H9 (cell line): ENCODE results near the gene MSTO1. TPM values are rescaled to one million over a fixed set of nuclear protein-coding genes. Genes with fewer than 3 reads are reported as not detected.

Source experiments
- DNase-seq: peaks from one replicate; pipeline ENCODE4 v3.0.0-alpha.2; 2017
- H2AFZ ChIP-seq: one replicate; pipeline ENCODE4 v1.6.1; 2013; ENCODE audit warnings: mild to moderate bottlenecking, low read length, control low read depth, moderate library complexity
- H2AK5ac ChIP-seq: 2 replicates; pipeline ENCODE4 v1.6.1; 2013; ENCODE audit warnings: low read length, control low read depth, mixed read lengths; ENCODE audit not compliant: insufficient read length
- H2BK120ac ChIP-seq: one replicate; pipeline ENCODE4 v1.6.1; 2013; ENCODE audit warnings: low read depth, mild to moderate bottlenecking, low read length, control low read depth, inconsistent platforms; ENCODE audit not compliant: poor library complexity, severe bottlenecking
- H2BK12ac ChIP-seq: 2 replicates; pipeline ENCODE4 v1.6.1; 2013; ENCODE audit warnings: low read length, control low read depth, mixed read lengths, low read depth; ENCODE audit not compliant: insufficient read length
- H2BK15ac ChIP-seq: 2 replicates; pipeline ENCODE4 v1.6.1; 2013; ENCODE audit warnings: low read depth, low read length, control low read depth
- H2BK20ac ChIP-seq: one replicate; pipeline ENCODE4 v1.6.1; 2013; ENCODE audit warnings: low read depth, mild to moderate bottlenecking, low read length, control low read depth, inconsistent platforms; ENCODE audit not compliant: poor library complexity, severe bottlenecking
- H2BK5ac ChIP-seq: 2 replicates; pipeline ENCODE4 v1.6.1; 2013; ENCODE audit warnings: low read length, control low read depth, mixed read lengths; ENCODE audit not compliant: insufficient read length
- H3K14ac ChIP-seq: 2 replicates; pipeline ENCODE4 v1.6.1; 2013; ENCODE audit warnings: low read length, control low read depth; ENCODE audit not compliant: insufficient read depth
- H3K18ac ChIP-seq: 2 replicates; pipeline ENCODE4 v1.6.1; 2013; ENCODE audit warnings: low read depth, mild to moderate bottlenecking, mixed read lengths, low read length, control low read depth; ENCODE audit not compliant: insufficient read length
- H3K23ac ChIP-seq: 2 replicates; pipeline ENCODE4 v1.6.1; 2013; ENCODE audit warnings: low read length, control low read depth, mixed read lengths, low read depth; ENCODE audit not compliant: insufficient read length
- H3K23me2 ChIP-seq: 2 replicates; pipeline ENCODE4 v1.6.1; 2013; ENCODE audit warnings: low read depth, mild to moderate bottlenecking, mixed read lengths, low read length, control low read depth; ENCODE audit not compliant: insufficient read length, poor library complexity, severe bottlenecking
- H3K27ac ChIP-seq: 2 replicates; pipeline ENCODE4 v1.5.1; 2013; ENCODE audit warnings: low read length, control low read depth, mixed read lengths, low read depth; ENCODE audit not compliant: insufficient read length
- H3K27me3 ChIP-seq: 2 replicates; pipeline ENCODE4 v1.6.1; 2013; ENCODE audit warnings: low read length, control low read depth, inconsistent platforms; ENCODE audit not compliant: insufficient read depth
- H3K4ac ChIP-seq: 2 replicates; pipeline ENCODE4 v1.6.1; 2013; ENCODE audit warnings: low read depth, mild to moderate bottlenecking, control low read depth, inconsistent platforms, low read length, moderate library complexity
- H3K4me1 ChIP-seq: 2 replicates; pipeline ENCODE4 v1.6.1; 2013; ENCODE audit warnings: low read length, control low read depth, inconsistent platforms; ENCODE audit not compliant: insufficient read depth
- H3K4me2 ChIP-seq: 2 replicates; pipeline ENCODE4 v1.6.1; 2013; ENCODE audit warnings: low read length, control low read depth, mixed read lengths; ENCODE audit not compliant: insufficient read length, insufficient read depth
- H3K56ac ChIP-seq: 2 replicates; pipeline ENCODE4 v1.6.1; 2013; ENCODE audit warnings: low read depth, mild to moderate bottlenecking, mixed read lengths, low read length, control low read depth; ENCODE audit not compliant: insufficient read length
- H3K79me1 ChIP-seq: 2 replicates; pipeline ENCODE4 v1.6.1; 2013; ENCODE audit warnings: low read depth, mild to moderate bottlenecking, moderate library complexity, low read length, control low read depth, inconsistent platforms; ENCODE audit not compliant: insufficient read depth, poor library complexity, severe bottlenecking
- H3K79me2 ChIP-seq: 2 replicates; pipeline ENCODE4 v1.6.1; 2013; ENCODE audit warnings: low read length, control low read depth, inconsistent platforms; ENCODE audit not compliant: insufficient read depth
- H3K9ac ChIP-seq: 2 replicates; pipeline ENCODE4 v1.6.1; 2013; ENCODE audit warnings: low read length, control low read depth, mixed read lengths; ENCODE audit not compliant: insufficient read length; ENCODE audit errors: extremely low read depth
- H3K9me3 ChIP-seq: one replicate; pipeline ENCODE4 v1.6.1; 2013; ENCODE audit warnings: low read depth, low read length, inconsistent platforms; ENCODE audit not compliant: control insufficient read depth
- H3T11ph ChIP-seq: one replicate; pipeline ENCODE4 v1.6.1; 2013; ENCODE audit warnings: mild to moderate bottlenecking, low read length, control low read depth, inconsistent platforms
- H4K20me1 ChIP-seq: one replicate; pipeline ENCODE4 v1.6.1; 2013; ENCODE audit not compliant: control insufficient read depth, insufficient read length, insufficient read depth
- H4K5ac ChIP-seq: 2 replicates; pipeline ENCODE4 v1.6.1; 2013; ENCODE audit warnings: low read depth, mild to moderate bottlenecking, mixed read lengths, low read length, control low read depth; ENCODE audit not compliant: insufficient read length
- H4K8ac ChIP-seq: replicated peaks from 2 replicates; pipeline ENCODE4 v1.6.1; 2013; ENCODE audit warnings: low read length, control low read depth, mixed read lengths, low read depth; ENCODE audit not compliant: insufficient read length
- H4K91ac ChIP-seq: 2 replicates; pipeline ENCODE4 v1.6.1; 2013; ENCODE audit warnings: low read depth, mild to moderate bottlenecking, moderate library complexity, mixed read lengths, low read length, control low read depth; ENCODE audit not compliant: insufficient read length
- H3K27ac Mint-ChIP-seq, 3 experiments: 2 replicates in 2 of 3; 3 replicates in 1 of 3; pipeline ENCODE4 v1.8.0; 2020 to 2021; ENCODE audit warnings: mixed read lengths in 3 of 3, mild to moderate bottlenecking in 1 of 3, moderate library complexity in 1 of 3
- H3K27me3 Mint-ChIP-seq: 2 replicates; pipeline ENCODE4 v1.8.0; 2021; ENCODE audit warnings: low read depth, mild to moderate bottlenecking, moderate library complexity, mixed read lengths
- H3K36me3 Mint-ChIP-seq, 3 experiments: 2 replicates in 2 of 3; 3 replicates in 1 of 3; pipeline ENCODE4 v1.8.0; 2020 to 2021; ENCODE audit warnings: low read depth in 3 of 3, mixed read lengths in 3 of 3; ENCODE audit not compliant: insufficient read depth in 1 of 3
- H3K4me1 Mint-ChIP-seq, 2 experiments: 2 replicates each; pipeline ENCODE4 v1.8.0; 2020; ENCODE audit warnings: mixed read lengths in 2 of 2
- H3K4me3 Mint-ChIP-seq, 2 experiments: 2 replicates in 1 of 2; 3 replicates in 1 of 2; pipeline ENCODE4 v1.8.0; 2020 to 2021; ENCODE audit warnings: mild to moderate bottlenecking in 2 of 2, mixed read lengths in 2 of 2, moderate library complexity in 1 of 2
- H3K9me3 Mint-ChIP-seq, 2 experiments: 2 replicates in 1 of 2; 3 replicates in 1 of 2; pipeline ENCODE4 v1.8.0; 2020; ENCODE audit warnings: mild to moderate bottlenecking in 2 of 2, mixed read lengths in 2 of 2, moderate library complexity in 1 of 2
- whole genome bisulfite sequencing: extraction: QIAGEN DNeasy Blood & Tissue Kit; methylation state at CpG from one replicate; pipeline ENCODE4 v1.1.7; 2013; ENCODE audit warnings: missing lambda C conversion rate, low lambda C conversion rate, mixed read lengths; ENCODE audit not compliant: insufficient read length; ENCODE audit errors: extremely low coverage; 5-methylcytosine and 5-hydroxymethylcytosine counted together
- total RNA-seq: library from RNA; stranded (reverse); gene quantifications from 2 replicates; pipeline ENCODE4 v1.2.1, GENCODE V29; 2021
- TF ChIP-seq, protein P1 (sequence below): fragments of 200-600 bp; sonication (generic); conservative IDR thresholded peaks from 3 replicates; pipeline ENCODE4 v1.8.0; 2021; ENCODE audit warnings: antibody characterized with exemption, mild to moderate bottlenecking

The MSTO1 gene
- total RNA-seq, 1 experiment from 2014 or later = 96.2 TPM

DNA sequence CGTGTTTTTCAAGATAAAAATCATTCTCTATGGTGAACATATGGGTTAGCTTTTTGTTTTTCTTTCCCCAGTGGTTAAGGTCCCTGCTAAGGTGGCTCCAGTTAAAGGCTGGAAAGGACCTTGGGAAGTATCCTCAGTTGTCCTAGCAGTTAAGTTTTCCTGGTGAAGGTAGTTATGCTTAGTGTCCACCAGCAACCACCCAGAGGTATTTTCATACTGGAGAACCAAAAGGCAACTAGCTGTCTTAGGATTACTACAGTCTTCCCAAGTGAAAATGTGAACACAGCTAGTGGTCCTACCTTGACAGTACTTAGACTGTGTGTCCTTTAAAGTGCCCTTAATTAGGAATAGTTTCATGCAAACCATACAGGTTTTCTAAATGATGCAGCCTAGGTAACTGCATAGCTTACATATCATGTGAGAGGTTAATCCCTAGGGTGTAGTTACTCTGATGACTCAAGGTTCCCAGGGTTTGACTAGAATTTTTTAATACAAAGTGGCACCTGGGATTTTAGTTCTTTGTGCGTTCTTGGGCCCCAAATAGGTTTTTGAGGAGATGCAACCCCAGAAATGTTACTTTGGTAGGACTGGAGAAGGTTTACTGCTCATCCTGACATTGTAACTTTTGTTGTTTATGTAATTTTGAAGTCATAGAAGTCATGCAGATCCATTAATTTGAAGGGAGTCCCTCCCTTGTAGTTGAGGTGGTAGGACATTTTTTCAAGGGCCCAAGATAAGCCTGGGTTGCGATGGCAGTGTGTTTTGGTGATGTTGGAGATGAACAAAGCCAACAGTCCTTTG, 42.0 kb downstream of the MSTO1 start:
- Histone ChIP-seq H3K18ac (no peak overlapping the region), H2AK5ac (no peak overlapping the region), H3K14ac (no peak overlapping the region), H2BK12ac (no peak overlapping the region), H3K4me2 (no peak overlapping the region), H4K20me1 (no peaks in the 10 kb centered on the region), H4K8ac (no peak overlapping the region), H3K4ac (no peak overlapping the region), H3K27ac (no peak overlapping the region), H3K79me1 (no peaks in the 10 kb centered on the region), H4K91ac (no peak overlapping the region), H2BK120ac (no peak overlapping the region), H3K9me3 (peaks cover 6% of the 10 kb centered on the region), H3K9ac (no peak overlapping the region), H3K56ac (no peak overlapping the region), H3K23ac (no peak overlapping the region), H2BK15ac (no peak overlapping the region), H3K4me1 (no peaks in the 10 kb centered on the region), H2AFZ (no peak overlapping the region), H2BK5ac (no peak overlapping the region), H3T11ph (no peak overlapping the region), H3K27me3 (no peaks in the 10 kb centered on the region), H2BK20ac (no peak overlapping the region), H3K23me2 (no peaks in the 10 kb centered on the region), H4K5ac (no peak overlapping the region), H3K79me2 (no peaks in the 10 kb centered on the region)
- H3K27me3 Mint-ChIP-seq = peaks cover 4% of the 10 kb centered on the region
- TF ChIP-seq, protein P1, sequence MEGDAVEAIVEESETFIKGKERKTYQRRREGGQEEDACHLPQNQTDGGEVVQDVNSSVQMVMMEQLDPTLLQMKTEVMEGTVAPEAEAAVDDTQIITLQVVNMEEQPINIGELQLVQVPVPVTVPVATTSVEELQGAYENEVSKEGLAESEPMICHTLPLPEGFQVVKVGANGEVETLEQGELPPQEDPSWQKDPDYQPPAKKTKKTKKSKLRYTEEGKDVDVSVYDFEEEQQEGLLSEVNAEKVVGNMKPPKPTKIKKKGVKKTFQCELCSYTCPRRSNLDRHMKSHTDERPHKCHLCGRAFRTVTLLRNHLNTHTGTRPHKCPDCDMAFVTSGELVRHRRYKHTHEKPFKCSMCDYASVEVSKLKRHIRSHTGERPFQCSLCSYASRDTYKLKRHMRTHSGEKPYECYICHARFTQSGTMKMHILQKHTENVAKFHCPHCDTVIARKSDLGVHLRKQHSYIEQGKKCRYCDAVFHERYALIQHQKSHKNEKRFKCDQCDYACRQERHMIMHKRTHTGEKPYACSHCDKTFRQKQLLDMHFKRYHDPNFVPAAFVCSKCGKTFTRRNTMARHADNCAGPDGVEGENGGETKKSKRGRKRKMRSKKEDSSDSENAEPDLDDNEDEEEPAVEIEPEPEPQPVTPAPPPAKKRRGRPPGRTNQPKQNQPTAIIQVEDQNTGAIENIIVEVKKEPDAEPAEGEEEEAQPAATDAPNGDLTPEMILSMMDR = no peak
- peaks cover 2 to 6% of the 10 kb centered on the region in 2 experiments; a peak in 1 of 5 replicates for H3K9me3 Mint-ChIP-seq
- DNase-seq = no peak
- H3K27ac Mint-ChIP-seq = no peak overlapping the region
- peaks cover 8 to 13% of the 10 kb centered on the region in 2 experiments for H3K4me1 Mint-ChIP-seq
- no peak overlapping the region for H3K4me3 Mint-ChIP-seq
- no CpG with 5 or more reads among the region's 3 CpGs for WGBS
- peaks cover 0 to 3% (median 2%) of the 10 kb centered on the region in 3 experiments; a peak in 3 of 7 replicates for H3K36me3 Mint-ChIP-seq
